DMS153 (cell line): ENCODE results near the gene CYP4A22.
"Not testable (repeated sequence)": the region's sequence is repeated elsewhere in the genome, so short reads cannot be mapped to it uniquely, and the experiment has no call there.

Experiments
- DNase-seq: peaks from one replicate; lab custom pipeline; 2025; lab: John Stamatoyannopoulos, UW

The CYP4A22 gene

GRCh38 chr1:47137198-47137597 lies at the start of gene CYP4A22:
TSS of gene CYP4A22 (plus strand) at chr1:47137441. CDS start at chr1:47137486, 45 bp downstream.
- no peak for DNase-seq

- not testable (repeated sequence) for DNase-seq
Measured at GRCh38 chr1:47089356-47089755, 47.9 kb upstream of the CYP4A22 start.

GRCh38 chr1:47091476-47091875 lies 45.8 kb upstream of the CYP4A22 start:
- not testable (repeated sequence) for DNase-seq

- no peak for DNase-seq
Measured at GRCh38 chr1:47104816-47105215, 32.4 kb upstream of the CYP4A22 start.

GRCh38 chr1:47106792-47107191 lies 30.4 kb upstream of the CYP4A22 start:
- DNase-seq, result no peak

GRCh38 chr1:47107851-47108574 lies 29.2 kb upstream of the CYP4A22 start:
- DNase-seq, result not testable (repeated sequence)

GRCh38 chr1:47109482-47109881 lies 27.8 kb upstream of the CYP4A22 start:
- DNase-seq, result not testable (repeated sequence)

- DNase-seq, result no peak
Measured at GRCh38 chr1:47113178-47113577, 24.1 kb upstream of the CYP4A22 start.

- not testable (repeated sequence) for DNase-seq
Measured at GRCh38 chr1:47121039-47121438, 16.2 kb upstream of the CYP4A22 start.

GRCh38 chr1:47124834-47125233 lies 12.4 kb upstream of the CYP4A22 start:
- DNase-seq, result not testable (repeated sequence)

- not testable (repeated sequence) for DNase-seq
Measured at GRCh38 chr1:47126997-47127396, 10.2 kb upstream of the CYP4A22 start.

GRCh38 chr1:47128221-47128620 lies 9.0 kb upstream of the CYP4A22 start:
- DNase-seq, result no peak

GRCh38 chr1:47128854-47129253 lies 8.4 kb upstream of the CYP4A22 start:
- DNase-seq, result not testable (repeated sequence)

GRCh38 chr1:47129489-47130230 lies 7.6 kb upstream of the CYP4A22 start:
- not testable (repeated sequence) for DNase-seq

- not testable (repeated sequence) for DNase-seq
Measured at GRCh38 chr1:47132665-47133064, 4.6 kb upstream of the CYP4A22 start.

GRCh38 chr1:47137925-47138615 lies 829 bp downstream of the CYP4A22 start:
- DNase-seq, result no peak

GRCh38 chr1:47140358-47140757 lies 3.1 kb downstream of the CYP4A22 start:
- not testable (repeated sequence) for DNase-seq

- DNase-seq, result not testable (repeated sequence)
Measured at GRCh38 chr1:47143654-47144053, 6.4 kb downstream of the CYP4A22 start.

- DNase-seq, result not testable (repeated sequence)
Measured at GRCh38 chr1:47146495-47146894, 9.3 kb downstream of the CYP4A22 start.

- no peak for DNase-seq
Measured at GRCh38 chr1:47147047-47147785, 10.0 kb downstream of the CYP4A22 start.

GRCh38 chr1:47149162-47149561 lies 11.9 kb downstream of the CYP4A22 start:
- not testable (repeated sequence) for DNase-seq

GRCh38 chr1:47156457-47156856 lies 19.2 kb downstream of the CYP4A22 start:
- DNase-seq, result not testable (repeated sequence)
